HepG2 (cell line): Measurements from ENCODE around the gene ZNRF3. TPM values are rescaled to one million over a fixed set of nuclear protein-coding genes. Genes with fewer than 3 reads are reported as not detected.
A peak's percentile ranks its signal among the peaks of the same experiment; 100 is the strongest.

Experiments
- DNMT3B ChIP-seq: conservative IDR thresholded peaks from 2 replicates; pipeline ENCODE4 v1.6.1; 2016; ENCODE audit warnings: missing biosample characterization, control low read depth
- HDAC6 ChIP-seq: fragments of 200-600 bp; sonication (generic); IDR thresholded peaks from 2 replicates; pipeline ENCODE4 v1.7.0; 2017; ENCODE audit warnings: mild to moderate bottlenecking, antibody characterized with exemption, low read length, low read depth
- HNF1A ChIP-seq, 2 experiments: sonication (generic) in 1 of 2; formaldehyde crosslinking in 1 of 2; IDR thresholded peaks; 2 replicates each; pipeline versions ENCODE4 v1.4.0 to v1.6.1; 2016 to 2020; ENCODE audit warnings: borderline replicate concordance in 1 of 2, low read depth in 1 of 2, mild to moderate bottlenecking in 1 of 2, missing genetic modification reagents in 1 of 2
- KDM3A ChIP-seq: IDR thresholded peaks from 2 replicates; pipeline ENCODE4 v1.6.1; 2018; ENCODE audit warnings: low read depth, missing compliant biosample characterization
- KDM5A ChIP-seq: fragments of 200-600 bp; sonication (generic); IDR thresholded peaks from 2 replicates; pipeline ENCODE4 v1.7.0; 2018; ENCODE audit warnings: antibody characterized with exemption, mild to moderate bottlenecking, low read length, borderline replicate concordance
- KLF9 ChIP-seq: IDR thresholded peaks from 2 replicates; pipeline ENCODE4 v1.6.1; 2016; ENCODE audit warnings: low read depth
- NFE2L2 ChIP-seq: fragments of 150-350 bp; IDR thresholded peaks from 2 replicates; pipeline ENCODE4 v1.6.1; 2014; ENCODE audit warnings: low read length
- NKX3-1 ChIP-seq: sonication (generic); formaldehyde crosslinking; IDR thresholded peaks from 2 replicates; pipeline ENCODE4 v1.5.0; 2020; ENCODE audit warnings: missing genetic modification reagents
- NR0B2 ChIP-seq: sonication (generic); formaldehyde crosslinking; IDR thresholded peaks from 2 replicates; pipeline ENCODE4 v1.4.0; 2020; ENCODE audit warnings: mild to moderate bottlenecking, missing genetic modification reagents
- SNRNP70 ChIP-seq: fragments of 200-400 bp; formaldehyde crosslinking; IDR thresholded peaks from 2 replicates; pipeline ENCODE4 v1.6.1; 2017; ENCODE audit warnings: mild to moderate bottlenecking, low read depth, low read length, moderate library complexity
- STAT6 ChIP-seq: sonication (generic); formaldehyde crosslinking; IDR thresholded peaks from 2 replicates; pipeline ENCODE4 v1.4.0; 2020; ENCODE audit warnings: missing genetic modification reagents, mild to moderate bottlenecking, borderline replicate concordance
- ZFP90 ChIP-seq: sonication (generic); formaldehyde crosslinking; IDR thresholded peaks from 2 replicates; pipeline ENCODE4 v1.8.0; 2022; ENCODE audit warnings: missing genetic modification reagents, mild to moderate bottlenecking, inconsistent platforms, borderline replicate concordance
- ZKSCAN8 ChIP-seq: IDR thresholded peaks from 2 replicates; pipeline ENCODE4 v1.6.1; 2016; ENCODE audit warnings: borderline replicate concordance, missing genetic modification reagents, missing compliant biosample characterization
- ZNF10 ChIP-seq: sonication (generic); formaldehyde crosslinking; IDR thresholded peaks from 2 replicates; pipeline ENCODE4 v1.4.0; 2020; ENCODE audit warnings: mild to moderate bottlenecking, low read depth, missing genetic modification reagents, borderline replicate concordance
- ZNF331 ChIP-seq: sonication (generic); formaldehyde crosslinking; IDR thresholded peaks from 2 replicates; pipeline ENCODE4 v1.4.0; 2020; ENCODE audit warnings: missing genetic modification reagents
- ZNF354B ChIP-seq: sonication (generic); formaldehyde crosslinking; IDR thresholded peaks from 2 replicates; pipeline ENCODE4 v1.8.0; 2022; ENCODE audit warnings: mild to moderate bottlenecking, missing genetic modification reagents
- ZNF607 ChIP-seq: sonication (generic); formaldehyde crosslinking; IDR thresholded peaks from 2 replicates; pipeline ENCODE4 v1.5.1; 2020; ENCODE audit warnings: missing genetic modification reagents, mild to moderate bottlenecking, borderline replicate concordance
- ZNF75D ChIP-seq: sonication (generic); formaldehyde crosslinking; IDR thresholded peaks from 2 replicates; pipeline ENCODE4 v1.8.1; 2023; ENCODE audit warnings: missing genetic modification reagents, mild to moderate bottlenecking, borderline replicate concordance
- ZNF792 ChIP-seq: IDR thresholded peaks from 2 replicates; pipeline ENCODE4 v1.6.1; 2016
- ZSCAN22 ChIP-seq: sonication (generic); formaldehyde crosslinking; IDR thresholded peaks from 2 replicates; pipeline ENCODE4 v1.4.0; 2020; ENCODE audit warnings: mild to moderate bottlenecking, missing genetic modification reagents
- ZSCAN30 ChIP-seq: sonication (generic); formaldehyde crosslinking; IDR thresholded peaks from 2 replicates; pipeline ENCODE4 v1.5.0; 2020; ENCODE audit warnings: mild to moderate bottlenecking, missing genetic modification reagents
- polyA plus RNA-seq, 8 experiments: library from polyadenylated mRNA; depleted of rRNA in 3 of 8; stranded (reverse) in 7 of 8; unstranded in 1 of 8; fragments of >200 nt; fragmentation: Illumina TruSeq in 4 of 8; extraction: Trizol in 4 of 8; gene quantifications; 2 replicates each; pipeline versions ENCODE4 v1.2.1 to v1.2.3, GENCODE V29; 2011 to 2016; ENCODE audit warnings: low read depth in 4 of 8, missing spikeins in 1 of 8, mixed read lengths in 1 of 8; ENCODE audit not compliant: insufficient read depth in 1 of 8
- total RNA-seq, 5 experiments: library from RNA; depleted of rRNA; stranded (reverse); fragments of >200 nt; fragmentation: Illumina TruSeq; extraction: Trizol; gene quantifications; 2 replicates each; pipeline ENCODE4 v1.2.3, GENCODE V29; 2016; ENCODE audit warnings: low read depth in 1 of 5
- TF ChIP-seq, protein P1 (sequence below): sonication (generic); formaldehyde crosslinking; IDR thresholded peaks from 2 replicates; pipeline ENCODE4 v1.8.1; 2022; ENCODE audit warnings: mild to moderate bottlenecking, missing genetic modification reagents

The ZNRF3 gene
- total and polyA plus RNA-seq, 2 of the 13 experiments (the other 11 are each of a cell fraction or from before 2014, with no cell fraction given): 20.3 to 36.7 TPM

DNA sequence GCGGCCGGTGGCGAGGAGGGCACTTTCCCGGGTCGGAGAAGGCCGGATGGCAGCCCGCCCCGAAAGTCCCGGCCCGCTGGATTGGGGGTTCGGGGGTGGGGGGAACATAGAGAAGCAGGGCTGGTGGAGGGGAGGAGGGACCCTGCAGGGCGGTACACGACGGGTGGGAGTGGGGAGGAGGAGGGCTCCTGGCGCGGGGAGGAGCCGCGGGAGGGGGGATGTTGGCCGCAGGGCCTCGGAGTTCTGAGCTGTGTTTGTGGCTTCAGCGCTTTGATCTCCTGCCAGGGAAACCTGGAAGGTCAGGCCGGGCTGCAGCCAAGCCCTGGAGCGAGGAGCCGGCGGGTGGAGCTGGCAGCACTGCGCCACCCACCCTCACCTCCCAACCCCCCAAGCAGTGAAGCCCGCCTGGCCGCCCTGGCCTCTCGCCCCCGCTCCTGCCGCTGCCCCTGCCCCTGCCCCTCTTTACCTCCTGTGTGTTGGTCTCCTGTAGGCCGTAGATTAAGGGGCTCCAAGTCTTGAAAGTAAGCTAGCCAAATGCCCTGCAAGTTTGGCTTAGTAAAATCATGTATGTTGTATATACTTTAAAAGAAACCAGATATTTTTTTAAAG is 147.3 kb downstream of the ZNRF3 start (continued):
- no peak for TF ChIP-seq ZKSCAN8 (CRISPR knock-in tag)
- TF ChIP-seq HNF1A (IDR thresholded peaks at IDR 0.05; ENCODE audit: low read depth): peak; percentile 81
- peak; percentile 94 for TF ChIP-seq HNF1A (CRISPR knock-in tag; IDR thresholded peaks at IDR 0.05; ENCODE audit: borderline replicate concordance)
- TF ChIP-seq, protein P1, sequence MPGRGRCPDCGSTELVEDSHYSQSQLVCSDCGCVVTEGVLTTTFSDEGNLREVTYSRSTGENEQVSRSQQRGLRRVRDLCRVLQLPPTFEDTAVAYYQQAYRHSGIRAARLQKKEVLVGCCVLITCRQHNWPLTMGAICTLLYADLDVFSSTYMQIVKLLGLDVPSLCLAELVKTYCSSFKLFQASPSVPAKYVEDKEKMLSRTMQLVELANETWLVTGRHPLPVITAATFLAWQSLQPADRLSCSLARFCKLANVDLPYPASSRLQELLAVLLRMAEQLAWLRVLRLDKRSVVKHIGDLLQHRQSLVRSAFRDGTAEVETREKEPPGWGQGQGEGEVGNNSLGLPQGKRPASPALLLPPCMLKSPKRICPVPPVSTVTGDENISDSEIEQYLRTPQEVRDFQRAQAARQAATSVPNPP (CRISPR knock-in tag): no peak
- no peak for TF ChIP-seq ZNF354B (CRISPR knock-in tag)
- TF ChIP-seq KLF9 (CRISPR knock-in tag): 0 out of 2 replicates have a peak, but pooled peaks have one; percentile 45
- no peak for TF ChIP-seq ZNF75D (CRISPR knock-in tag)
- TF ChIP-seq ZFP90 (CRISPR knock-in tag): no peak; the same call in 1 of the 2 replicates
- TF ChIP-seq KDM5A: peak; percentile 37; the same call in 1 of the 2 replicates
- TF ChIP-seq STAT6: 0 out of 2 replicates have a peak, but pooled peaks have one; percentile 42
- peak; percentile 89 for TF ChIP-seq KDM3A (CRISPR knock-in tag)
- 0 out of 2 replicates have a peak, but pooled peaks have one; percentile 7 for TF ChIP-seq ZSCAN30 (CRISPR knock-in tag)
- no peak for TF ChIP-seq NFE2L2
- TF ChIP-seq DNMT3B (CRISPR knock-in tag): no peak
- TF ChIP-seq HDAC6: no peak
- no peak for TF ChIP-seq NR0B2 (CRISPR knock-in tag)
- no peak for TF ChIP-seq NKX3-1 (CRISPR knock-in tag)
- TF ChIP-seq ZNF792 (CRISPR knock-in tag): no peak
- TF ChIP-seq ZNF10 (CRISPR knock-in tag): no peak
- no peak for TF ChIP-seq ZSCAN22 (CRISPR knock-in tag)
- TF ChIP-seq SNRNP70: no peak
- TF ChIP-seq ZNF607 (CRISPR knock-in tag): peak; percentile 38; the same call in 1 of the 2 replicates
- TF ChIP-seq ZNF331 (CRISPR knock-in tag): peak; percentile 88
